Endodermal cell (in vitro differentiated cells): ENCODE results near the gene LRRC36. TPM values are rescaled to one million over a fixed set of nuclear protein-coding genes. Genes with fewer than 3 reads are reported as not detected.

Experiments used
- DNase-seq: peaks from one replicate; pipeline ENCODE4 v3.0.0-alpha.2; 2017
- H3K27ac ChIP-seq: 2 replicates; pipeline ENCODE4 v1.5.1; 2013; ENCODE audit warnings: mild to moderate bottlenecking, low read depth, low read length, moderate library complexity
- H3K27me3 ChIP-seq: 2 replicates; pipeline ENCODE4 v1.6.1; 2013; ENCODE audit warnings: mild to moderate bottlenecking, low read length, moderate library complexity; ENCODE audit not compliant: insufficient read depth, control insufficient read depth, poor library complexity, severe bottlenecking
- H3K36me3 ChIP-seq: 2 replicates; pipeline ENCODE4 v1.7.0; 2013; ENCODE audit warnings: mild to moderate bottlenecking, low read length, moderate library complexity; ENCODE audit not compliant: control insufficient read depth, insufficient read depth
- H3K4me1 ChIP-seq: one replicate; pipeline ENCODE4 v1.7.0; 2013; ENCODE audit warnings: low read length; ENCODE audit not compliant: control insufficient read depth, insufficient read depth
- H3K4me3 ChIP-seq: 2 replicates; pipeline ENCODE4 v1.5.1; 2013; ENCODE audit warnings: mild to moderate bottlenecking, low read length, moderate library complexity
- H3K9ac ChIP-seq: 2 replicates; pipeline ENCODE4 v1.6.1; 2013; ENCODE audit warnings: mild to moderate bottlenecking, low read length, moderate library complexity; ENCODE audit not compliant: poor library complexity, severe bottlenecking; ENCODE audit errors: extremely low read depth
- H3K9me3 ChIP-seq: 2 replicates; pipeline ENCODE4 v1.6.1; 2013; ENCODE audit warnings: mild to moderate bottlenecking, low read length, moderate library complexity; ENCODE audit not compliant: control insufficient read depth
- H3K27ac Mint-ChIP-seq: 2 replicates; pipeline ENCODE4 v1.8.0; 2020; ENCODE audit warnings: mixed read lengths
- H3K27me3 Mint-ChIP-seq: 2 replicates; pipeline ENCODE4 v1.8.0; 2021; ENCODE audit warnings: mild to moderate bottlenecking, mixed read lengths; ENCODE audit not compliant: insufficient read depth
- H3K36me3 Mint-ChIP-seq: 2 replicates; pipeline ENCODE4 v1.8.0; 2020; ENCODE audit warnings: low read depth, mixed read lengths
- H3K4me1 Mint-ChIP-seq: 2 replicates; pipeline ENCODE4 v1.8.0; 2020; ENCODE audit warnings: mixed read lengths
- H3K4me3 Mint-ChIP-seq: 2 replicates; pipeline ENCODE4 v1.8.0; 2020; ENCODE audit warnings: mild to moderate bottlenecking, moderate library complexity, mixed read lengths
- H3K9me3 Mint-ChIP-seq: 2 replicates; pipeline ENCODE4 v1.8.0; 2020; ENCODE audit warnings: mild to moderate bottlenecking, mixed read lengths
- CTCF ChIP-seq: fragments of 200-600 bp; sonication (generic); conservative IDR thresholded peaks from 2 replicates; pipeline ENCODE4 v1.5.0; 2021; ENCODE audit warnings: antibody characterized with exemption, mild to moderate bottlenecking
- WGBS, 2 experiments: methylation state at CpG; one replicate each; pipeline versions ENCODE4 v1.1.5 to v1.1.7; 2013; ENCODE audit warnings: missing lambda C conversion rate in 2 of 2, mixed read lengths in 1 of 2; ENCODE audit not compliant: insufficient coverage in 1 of 2, insufficient read length in 1 of 2; 5-methylcytosine and 5-hydroxymethylcytosine counted together
- total RNA-seq, 2 donors: library from RNA; stranded (reverse); fragmentation: NEBNext Ultra II Directional in 1 of 2; extraction: Animal tissue kit (Norgen Biotek cat#: 25700) in 1 of 2; gene quantifications; 2 replicates in 1 of 2; 3 replicates in 1 of 2; pipeline ENCODE4 v1.2.1, GENCODE V29; 2021

Gene LRRC36
- total RNA-seq, 2 donors from 2014 or later: 0.73 TPM; not detected in 1

DNA sequence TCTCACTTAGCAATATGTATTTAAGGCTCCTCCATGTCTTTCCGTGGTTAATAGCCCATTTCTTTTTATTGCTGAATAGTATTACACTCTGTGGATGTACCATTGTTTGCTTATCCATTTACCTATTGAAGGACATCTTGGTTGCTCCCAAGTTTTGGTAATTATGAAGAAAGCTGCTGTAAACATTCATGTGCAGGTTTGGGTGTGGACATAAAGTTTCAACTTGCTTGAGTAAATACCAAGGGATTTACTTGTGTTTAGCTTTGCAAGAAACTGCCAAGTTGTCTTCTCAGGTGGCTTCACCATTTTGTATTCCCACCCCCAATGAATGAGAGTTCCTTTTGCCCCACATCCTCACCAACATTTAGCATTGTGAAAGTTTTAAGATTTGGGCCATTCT is 9.5 kb downstream of the LRRC36 start:
- H3K36me3 Mint-ChIP-seq: no peaks in the 10 kb centered on the region
- Histone ChIP-seq H3K27ac (no peak overlapping the region), H3K4me3 (no peak overlapping the region), H3K27me3 (no peaks in the 10 kb centered on the region), H3K4me1 (no peaks in the 10 kb centered on the region), H3K36me3 (no peaks in the 10 kb centered on the region), H3K9ac (no peak overlapping the region), H3K9me3 (no peaks in the 10 kb centered on the region)
- peaks cover 24% of the 10 kb centered on the region for H3K9me3 Mint-ChIP-seq
- DNase-seq: no peak
- no peak overlapping the region for H3K27ac Mint-ChIP-seq
- WGBS, 2 experiments: 100% methylated on average over 1 of the region's 1 CpG; no CpG with 5 or more reads in 1 of the 2 experiments
- no peak for TF ChIP-seq CTCF
- no peak overlapping the region for H3K4me3 Mint-ChIP-seq
- H3K27me3 Mint-ChIP-seq: peaks cover 4% of the 10 kb centered on the region
- H3K4me1 Mint-ChIP-seq: no peaks in the 10 kb centered on the region

GRCh38 chr16:67336648-67337047 is 10.0 kb downstream of the LRRC36 start:
- Histone ChIP-seq H3K4me1 (no peaks in the 10 kb centered on the region), H3K9me3 (no peaks in the 10 kb centered on the region), H3K4me3 (no peak overlapping the region), H3K27ac (no peak overlapping the region), H3K27me3 (no peaks in the 10 kb centered on the region), H3K9ac (no peak overlapping the region), H3K36me3 (no peaks in the 10 kb centered on the region)
- DNase-seq: no peak
- Mint-ChIP-seq H3K4me3 (no peak overlapping the region), H3K27me3 (peaks cover 4% of the 10 kb centered on the region), H3K27ac (no peak overlapping the region), H3K36me3 (no peaks in the 10 kb centered on the region), H3K4me1 (no peaks in the 10 kb centered on the region), H3K9me3 (peaks cover 24% of the 10 kb centered on the region)
- TF ChIP-seq CTCF: no peak
- 100% methylated on average over 1 of the region's 1 CpG for WGBS, 2 experiments

DNA sequence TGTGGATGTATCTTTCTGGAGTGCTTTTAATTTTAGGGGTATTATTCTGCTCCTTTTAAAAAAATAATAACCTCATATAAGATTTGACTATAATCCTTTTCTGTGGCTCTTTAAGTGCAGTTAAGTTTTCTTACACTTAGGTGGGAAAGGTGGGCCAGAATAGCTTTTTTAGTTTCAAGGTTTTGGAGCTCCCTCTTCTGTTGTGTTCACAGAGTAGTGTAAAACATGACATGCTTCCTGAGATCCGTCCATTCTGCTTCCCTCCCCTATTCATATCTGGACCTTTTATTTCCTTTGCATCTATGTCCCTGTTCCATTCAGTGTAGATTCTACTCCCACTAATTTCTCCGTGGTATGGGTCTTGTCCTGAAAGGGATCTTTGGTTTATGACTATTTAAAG is 12.8 kb downstream of the LRRC36 start:
- no peaks in the 10 kb centered on the region for H3K4me1 ChIP-seq
- 20 to 52% methylated on average over 1 to 2 of the region's 2 CpGs for WGBS, 2 experiments
- H3K27ac Mint-ChIP-seq: no peak overlapping the region
- H3K9me3 ChIP-seq: no peaks in the 10 kb centered on the region
- peak; percentile 38 for TF ChIP-seq CTCF
- H3K27me3 ChIP-seq: no peaks in the 10 kb centered on the region
- no peaks in the 10 kb centered on the region for H3K36me3 Mint-ChIP-seq
- H3K9me3 Mint-ChIP-seq: peaks cover 19% of the 10 kb centered on the region
- H3K27ac ChIP-seq: no peak overlapping the region
- no peaks in the 10 kb centered on the region for H3K36me3 ChIP-seq
- no peak overlapping the region for H3K4me3 Mint-ChIP-seq
- H3K4me3 ChIP-seq: no peak overlapping the region
- no peak overlapping the region for H3K9ac ChIP-seq
- DNase-seq: no peak
- no peaks in the 10 kb centered on the region for H3K4me1 Mint-ChIP-seq
- H3K27me3 Mint-ChIP-seq: no peaks in the 10 kb centered on the region
